Measurements from ENCODE around the gene PDE4D.
"Not testable (repeated sequence)": the region's sequence is repeated elsewhere in the genome, so short reads cannot be mapped to it uniquely, and the experiment has no call there.

Gene PDE4D

GRCh38 chr5:58972301-58972700 is 921.2 kb downstream of the PDE4D start:
- DNase-seq (ENCODE audit: low read depth, low spot score), result peak; percentile 3

GRCh38 chr5:58970766-58971165 is 922.8 kb downstream of the PDE4D start:
- DNase-seq (ENCODE audit: low read depth, low spot score), result no peak

GRCh38 chr5:58969795-58970194 is 923.7 kb downstream of the PDE4D start:
- DNase-seq (ENCODE audit: low read depth, low spot score), result no peak

- DNase-seq (ENCODE audit: low read depth, low spot score), result no peak
Observed at GRCh38 chr5:58969253-58969652, 924.3 kb downstream of the PDE4D start.

GRCh38 chr5:58968350-58968749 is 925.2 kb downstream of the PDE4D start:
- no peak for DNase-seq (ENCODE audit: low read depth, low spot score)

- DNase-seq (ENCODE audit: low read depth, low spot score), result no peak
Observed at GRCh38 chr5:58967597-58968281, 925.8 kb downstream of the PDE4D start.

GRCh38 chr5:58965677-58966414 is 927.7 kb downstream of the PDE4D start:
- DNase-seq (ENCODE audit: low read depth, low spot score), result no peak

- DNase-seq (ENCODE audit: low read depth, low spot score), result no peak
Observed at GRCh38 chr5:58963821-58964220, 929.7 kb downstream of the PDE4D start.

GRCh38 chr5:58963361-58963760 is 930.2 kb downstream of the PDE4D start:
- no peak for DNase-seq (ENCODE audit: low read depth, low spot score)

GRCh38 chr5:58961631-58962280 is 931.8 kb downstream of the PDE4D start:
- DNase-seq (ENCODE audit: low read depth, low spot score), result no peak

- no peak for DNase-seq (ENCODE audit: low read depth, low spot score)
Observed at GRCh38 chr5:58958701-58959100, 934.8 kb downstream of the PDE4D start.

- DNase-seq (ENCODE audit: low read depth, low spot score), result not testable (repeated sequence)
Observed at GRCh38 chr5:58953218-58953617, 940.3 kb downstream of the PDE4D start.

- DNase-seq (ENCODE audit: low read depth, low spot score), result no peak
Observed at GRCh38 chr5:58950224-58950623, 943.3 kb downstream of the PDE4D start.

- no peak for DNase-seq (ENCODE audit: low read depth, low spot score)
Observed at GRCh38 chr5:58946230-58946629, 947.3 kb downstream of the PDE4D start.

GRCh38 chr5:58944221-58944620 is 949.3 kb downstream of the PDE4D start:
- no peak for DNase-seq (ENCODE audit: low read depth, low spot score)

- DNase-seq (ENCODE audit: low read depth, low spot score), result peak; percentile 18
Observed at GRCh38 chr5:58940446-58940845, 953.1 kb downstream of the PDE4D start.

- DNase-seq (ENCODE audit: low read depth, low spot score), result no peak
Observed at GRCh38 chr5:58939664-58940063, 953.9 kb downstream of the PDE4D start.

GRCh38 chr5:58938563-58939424 is 954.7 kb downstream of the PDE4D start:
- DNase-seq (ENCODE audit: low read depth, low spot score), result no peak

- DNase-seq (ENCODE audit: low read depth, low spot score), result no peak
Observed at GRCh38 chr5:58937031-58937681, 956.4 kb downstream of the PDE4D start.

GRCh38 chr5:58934629-58935097 is 958.9 kb downstream of the PDE4D start:
- DNase-seq (ENCODE audit: low read depth, low spot score), result no peak
